Lower leg skin (tissue), 3 donors: ENCODE data around the gene LGI4.

ENCODE experiments used
- POLR2A ChIP-seq, 2 donors: fragments of 450-650 bp; IDR thresholded peaks; one replicate each; pipeline ENCODE4 v1.6.1; 2016 to 2017; ENCODE audit warnings: antibody characterized with exemption in 2 of 2, mild to moderate bottlenecking in 1 of 2, moderate library complexity in 1 of 2
- TF ChIP-seq, protein P1 (sequence below), 3 donors: fragments of 450-650 bp; IDR thresholded peaks; one replicate each; pipeline ENCODE4 v1.5.1; 2016; ENCODE audit warnings: antibody characterized with exemption in 3 of 3, mild to moderate bottlenecking in 3 of 3, moderate library complexity in 2 of 3

DNA sequence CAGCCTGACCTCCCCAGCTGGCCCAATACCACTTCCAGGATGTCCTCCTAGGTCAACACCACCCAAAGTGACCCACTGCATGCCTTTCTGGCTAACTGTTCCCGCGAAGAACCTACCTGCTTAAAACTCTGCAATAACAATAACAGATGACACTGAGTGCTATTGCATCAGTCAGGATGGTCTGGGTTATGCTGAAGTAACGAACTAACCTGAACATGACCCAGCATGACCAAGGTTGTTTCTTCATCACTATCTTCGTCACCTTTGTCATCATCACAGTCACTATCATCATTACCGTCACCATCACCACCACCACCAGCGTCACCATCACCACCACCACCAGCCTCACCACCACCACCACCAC, 29.8 kb downstream of the LGI4 start:
- TF ChIP-seq, protein P1, sequence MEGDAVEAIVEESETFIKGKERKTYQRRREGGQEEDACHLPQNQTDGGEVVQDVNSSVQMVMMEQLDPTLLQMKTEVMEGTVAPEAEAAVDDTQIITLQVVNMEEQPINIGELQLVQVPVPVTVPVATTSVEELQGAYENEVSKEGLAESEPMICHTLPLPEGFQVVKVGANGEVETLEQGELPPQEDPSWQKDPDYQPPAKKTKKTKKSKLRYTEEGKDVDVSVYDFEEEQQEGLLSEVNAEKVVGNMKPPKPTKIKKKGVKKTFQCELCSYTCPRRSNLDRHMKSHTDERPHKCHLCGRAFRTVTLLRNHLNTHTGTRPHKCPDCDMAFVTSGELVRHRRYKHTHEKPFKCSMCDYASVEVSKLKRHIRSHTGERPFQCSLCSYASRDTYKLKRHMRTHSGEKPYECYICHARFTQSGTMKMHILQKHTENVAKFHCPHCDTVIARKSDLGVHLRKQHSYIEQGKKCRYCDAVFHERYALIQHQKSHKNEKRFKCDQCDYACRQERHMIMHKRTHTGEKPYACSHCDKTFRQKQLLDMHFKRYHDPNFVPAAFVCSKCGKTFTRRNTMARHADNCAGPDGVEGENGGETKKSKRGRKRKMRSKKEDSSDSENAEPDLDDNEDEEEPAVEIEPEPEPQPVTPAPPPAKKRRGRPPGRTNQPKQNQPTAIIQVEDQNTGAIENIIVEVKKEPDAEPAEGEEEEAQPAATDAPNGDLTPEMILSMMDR (IDR thresholded peaks at IDR 0.05) = no peak
- no peak for TF ChIP-seq POLR2A (IDR thresholded peaks at IDR 0.05)
